Measurements from ENCODE around the gene DIS3L2. TPM values are rescaled to one million over a fixed set of nuclear protein-coding genes. Genes with fewer than 3 reads are reported as not detected.
A peak's percentile ranks its signal among the peaks of the same experiment; 100 is the strongest.
"Not testable (repeated sequence)": the region's sequence is repeated elsewhere in the genome, so short reads cannot be mapped to it uniquely, and the experiment has no call there.

DIS3L2 gene
- total RNA-seq, 6 donors from 2014 or later: 31.2 to 98.5 (median 50.3) TPM

DNA sequence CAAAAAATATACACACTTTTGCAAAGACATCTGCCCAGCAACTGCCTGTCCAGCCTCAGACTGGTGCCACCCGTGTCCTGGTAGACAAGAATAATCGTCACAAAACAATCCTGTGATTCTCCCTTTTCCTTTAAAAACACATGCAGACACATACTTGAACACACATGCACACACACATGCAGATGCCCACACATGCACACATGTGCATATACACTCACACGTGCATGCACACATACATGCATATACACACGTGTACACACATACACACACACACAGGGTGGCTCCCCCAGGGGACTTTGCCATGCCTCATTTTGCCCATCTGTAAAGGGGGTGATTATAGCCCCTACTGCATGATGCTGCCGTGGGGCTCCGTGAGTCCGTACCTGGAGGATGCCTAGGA lies 392.1 kb downstream of the DIS3L2 start:
- WGBS, 2 donors: 78 to 79% methylated on average over 4 to 7 of the region's 7 CpGs
- ATAC-seq (ENCODE audit: low FRiP score in 2 of 2) (no peak), DNase-seq (no peak)
- Histone ChIP-seq H3K36me3 (no peaks in the 10 kb centered on the region), H3K27me3 (peaks cover 0 to 35% (median 21%) of the 10 kb centered on the region in 4 donors), H3K27ac (no peak overlapping the region), H3K4me3 (no peak overlapping the region), H3K9me3 (no peaks in the 10 kb centered on the region), H3K4me1 (peaks cover 0 to 20% (median 11%) of the 10 kb centered on the region in 4 donors)
- TF ChIP-seq, protein P1, sequence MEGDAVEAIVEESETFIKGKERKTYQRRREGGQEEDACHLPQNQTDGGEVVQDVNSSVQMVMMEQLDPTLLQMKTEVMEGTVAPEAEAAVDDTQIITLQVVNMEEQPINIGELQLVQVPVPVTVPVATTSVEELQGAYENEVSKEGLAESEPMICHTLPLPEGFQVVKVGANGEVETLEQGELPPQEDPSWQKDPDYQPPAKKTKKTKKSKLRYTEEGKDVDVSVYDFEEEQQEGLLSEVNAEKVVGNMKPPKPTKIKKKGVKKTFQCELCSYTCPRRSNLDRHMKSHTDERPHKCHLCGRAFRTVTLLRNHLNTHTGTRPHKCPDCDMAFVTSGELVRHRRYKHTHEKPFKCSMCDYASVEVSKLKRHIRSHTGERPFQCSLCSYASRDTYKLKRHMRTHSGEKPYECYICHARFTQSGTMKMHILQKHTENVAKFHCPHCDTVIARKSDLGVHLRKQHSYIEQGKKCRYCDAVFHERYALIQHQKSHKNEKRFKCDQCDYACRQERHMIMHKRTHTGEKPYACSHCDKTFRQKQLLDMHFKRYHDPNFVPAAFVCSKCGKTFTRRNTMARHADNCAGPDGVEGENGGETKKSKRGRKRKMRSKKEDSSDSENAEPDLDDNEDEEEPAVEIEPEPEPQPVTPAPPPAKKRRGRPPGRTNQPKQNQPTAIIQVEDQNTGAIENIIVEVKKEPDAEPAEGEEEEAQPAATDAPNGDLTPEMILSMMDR (IDR thresholded peaks at IDR 0.05): no peak
- no peak for TF ChIP-seq POLR2AphosphoS5 (IDR thresholded peaks at IDR 0.05)
- TF ChIP-seq POLR2A (IDR thresholded peaks at IDR 0.05): no peak

DNA sequence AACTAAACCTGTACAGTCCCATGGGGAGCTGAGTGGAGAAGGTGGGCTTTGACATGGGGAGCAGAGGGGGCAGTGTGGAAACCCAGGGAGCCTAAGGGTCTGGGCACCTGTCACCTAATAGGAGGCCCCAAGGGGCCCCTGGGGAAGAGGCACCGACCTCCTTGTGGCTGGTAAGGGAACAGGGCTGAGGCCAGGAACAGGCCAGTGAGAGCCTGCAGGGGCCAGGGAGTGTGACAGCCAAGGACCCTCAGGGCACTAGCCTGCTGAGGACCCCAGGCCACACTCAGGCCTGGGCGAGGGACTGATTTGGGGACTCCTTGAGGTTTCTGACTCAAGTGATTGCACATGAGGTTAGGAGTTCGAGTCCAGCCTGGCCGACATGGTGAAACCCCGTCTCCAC lies 392.6 kb downstream of the DIS3L2 start:
- H3K27ac ChIP-seq: no peak overlapping the region
- WGBS, 2 donors: 93 to 100% methylated on average over 4 to 5 of the region's 5 CpGs
- peak; percentile 16 to 41 for ATAC-seq (ENCODE audit: low FRiP score in 2 of 2)
- H3K4me1 ChIP-seq: peaks cover 0 to 20% (median 11%) of the 10 kb centered on the region in 4 donors
- TF ChIP-seq POLR2A (IDR thresholded peaks at IDR 0.05) (no peak), POLR2AphosphoS5 (IDR thresholded peaks at IDR 0.05) (no peak), EP300 (IDR thresholded peaks at IDR 0.05) (no peak)
- TF ChIP-seq, protein P1 (IDR thresholded peaks at IDR 0.05): no peak
- H3K9me3 ChIP-seq: no peaks in the 10 kb centered on the region
- DNase-seq: no peak
- H3K36me3 ChIP-seq: no peaks in the 10 kb centered on the region
- peaks cover 0 to 35% (median 21%) of the 10 kb centered on the region in 4 donors for H3K27me3 ChIP-seq
- no peak overlapping the region for H3K4me3 ChIP-seq

DNA sequence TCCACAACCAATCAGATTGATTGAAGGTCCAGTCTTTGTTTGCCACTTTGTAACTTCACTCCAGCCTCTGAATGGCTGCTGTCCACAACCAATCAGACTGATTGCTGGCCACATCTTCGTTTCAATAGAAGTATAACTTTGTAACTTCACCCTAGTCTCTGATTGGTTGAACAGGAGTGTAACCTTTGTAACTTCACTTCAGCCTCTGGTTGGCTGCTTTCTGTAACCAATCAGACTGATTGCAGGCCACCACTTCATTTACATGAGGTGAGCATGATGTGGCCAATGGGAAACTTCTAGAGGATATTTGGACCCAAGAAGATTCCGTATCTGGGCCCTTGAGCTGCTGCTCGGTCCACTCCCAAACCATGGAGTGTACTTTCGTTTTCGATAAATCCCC lies 400.1 kb downstream of the DIS3L2 start:
- no peaks in the 10 kb centered on the region for H3K9me3 ChIP-seq
- DNase-seq: no peak
- WGBS, 2 donors: 89 to 94% methylated on average over 5 of the region's 5 CpGs

DNA sequence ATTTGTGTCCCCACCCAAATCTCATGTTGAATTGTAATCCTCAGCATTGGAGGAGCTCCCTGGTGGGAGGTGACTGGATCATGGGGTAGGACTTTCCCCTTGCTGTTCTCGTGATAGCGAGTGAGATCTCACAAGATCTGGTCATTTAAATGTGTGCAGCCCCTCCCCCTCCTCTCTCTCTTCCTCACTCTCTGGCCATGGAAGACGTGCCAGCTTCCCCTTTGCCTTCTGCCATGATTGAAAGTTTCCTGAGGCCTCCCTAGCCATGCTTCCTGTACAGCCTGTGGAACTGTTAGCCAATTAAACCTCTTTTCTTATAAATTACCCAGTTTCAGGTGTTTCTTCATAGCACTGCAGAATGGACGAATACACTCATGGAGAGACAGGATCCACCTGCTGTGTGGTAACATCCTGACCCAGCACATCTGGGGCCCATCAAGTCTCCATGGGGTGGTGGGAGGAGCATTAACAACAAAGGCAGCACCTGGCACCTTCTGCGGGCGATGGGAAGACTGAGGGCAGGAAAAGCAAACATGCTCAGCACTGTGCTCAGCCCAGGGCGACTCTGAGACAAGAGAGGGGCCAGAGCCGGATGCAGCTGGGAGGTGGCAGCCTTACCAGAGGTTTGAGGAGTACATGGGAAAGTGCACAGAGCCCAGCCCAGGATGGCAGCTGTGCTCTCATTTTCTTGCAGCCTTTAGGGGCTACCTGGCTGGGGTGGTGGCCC lies 400.8 kb downstream of the DIS3L2 start:
- no peak overlapping the region for H3K27ac ChIP-seq
- no peaks in the 10 kb centered on the region for H3K9me3 ChIP-seq
- peak in 1 of 2 donors; percentile 8 for DNase-seq
- no peak overlapping the region for H3K4me3 ChIP-seq
- H3K36me3 ChIP-seq: no peaks in the 10 kb centered on the region
- peaks cover 0 to 10% (median 3%) of the 10 kb centered on the region in 4 donors for H3K4me1 ChIP-seq
- TF ChIP-seq POLR2AphosphoS5 (IDR thresholded peaks at IDR 0.05) (no peak), POLR2A (IDR thresholded peaks at IDR 0.05) (no peak), EP300 (IDR thresholded peaks at IDR 0.05) (no peak)
- TF ChIP-seq, protein P1 (IDR thresholded peaks at IDR 0.05): no peak
- ATAC-seq (ENCODE audit: low FRiP score in 2 of 2): no peak
- H3K27me3 ChIP-seq: no peaks in the 10 kb centered on the region
- 75 to 81% methylated on average over 8 of the region's 8 CpGs for WGBS, 2 donors

More for the DNA sequence above, 400.1 kb downstream of the DIS3L2 start:
- no peak overlapping the region for H3K4me3 ChIP-seq
- TF ChIP-seq POLR2A (IDR thresholded peaks at IDR 0.05): no peak
- TF ChIP-seq, protein P1 (IDR thresholded peaks at IDR 0.05): no peak
- no peak for TF ChIP-seq EP300 (IDR thresholded peaks at IDR 0.05)
- no peak for TF ChIP-seq POLR2AphosphoS5 (IDR thresholded peaks at IDR 0.05)
- H3K27me3 ChIP-seq: no peaks in the 10 kb centered on the region
- H3K27ac ChIP-seq: no peak overlapping the region
- H3K36me3 ChIP-seq: no peaks in the 10 kb centered on the region
- H3K4me1 ChIP-seq: peaks cover 0 to 10% (median 3%) of the 10 kb centered on the region in 4 donors
- ATAC-seq (ENCODE audit: low FRiP score in 2 of 2): no peak

DNA sequence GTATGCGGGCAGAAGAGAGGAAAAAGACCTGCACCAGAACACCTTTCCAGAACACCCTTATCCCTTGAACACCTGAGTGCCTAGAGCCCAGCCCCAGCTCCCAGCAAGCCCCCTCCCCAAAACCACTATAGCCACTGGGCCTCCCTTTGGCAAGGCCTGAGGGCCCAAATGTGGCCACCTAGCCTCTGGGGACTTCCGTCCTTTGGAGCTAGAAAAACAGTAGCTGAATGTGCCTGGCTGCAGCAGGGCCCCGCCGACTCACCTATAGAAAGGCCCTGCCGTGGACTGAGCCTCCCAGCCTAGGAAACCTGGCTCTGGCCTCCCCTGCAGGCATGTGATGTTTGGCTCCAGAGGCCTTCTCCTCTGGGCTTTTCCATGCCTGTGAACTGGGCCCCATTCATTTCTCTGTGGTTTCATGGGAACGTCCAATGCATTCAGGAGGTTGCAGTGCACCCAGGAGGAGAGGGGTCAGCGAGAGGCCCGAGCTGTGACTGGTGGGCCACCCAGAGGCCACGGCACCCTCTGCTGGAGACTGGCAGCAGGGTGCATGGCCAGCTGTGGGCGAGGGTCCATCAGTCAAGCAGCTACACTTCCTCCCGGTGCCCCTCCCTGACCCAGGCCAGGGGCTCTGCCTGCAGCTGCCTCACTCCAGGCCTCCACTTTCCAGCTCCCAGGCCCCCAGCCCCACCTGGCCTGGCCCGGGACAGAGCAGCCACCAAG lies 401.7 kb downstream of the DIS3L2 start:
- not testable (repeated sequence) for H3K36me3 ChIP-seq, H3K27me3 ChIP-seq, H3K9me3 ChIP-seq, H3K27ac ChIP-seq
- ATAC-seq (ENCODE audit: low FRiP score in 2 of 2): peak; percentile 12 to 21
- peaks cover 0 to 10% (median 3%) of the 10 kb centered on the region in 4 donors for H3K4me1 ChIP-seq
- peak in 1 of 2 donors; percentile 16 for DNase-seq
- H3K4me3 ChIP-seq: peak overlapping the region in 3 of 4 donors; percentile 17 to 35 (median 32)
- 85 to 88% methylated on average over 3 to 12 of the region's 12 CpGs for WGBS, 2 donors
